Parathyroid adenoma (tissue), 2 donors: ENCODE data around the gene NBPF9.
"Not testable (repeated sequence)": the region's sequence is repeated elsewhere in the genome, so short reads cannot be mapped to it uniquely, and the experiment has no call there.

Experiments
- H2AFZ ChIP-seq: fragments of 300-600 bp; sonication (generic); one replicate; pipeline ENCODE4 v1.7.0; 2017; ENCODE audit warnings: antibody characterized with exemption, mild to moderate bottlenecking
- H3K27ac ChIP-seq: fragments of 300-600 bp; sonication (generic); one replicate; pipeline ENCODE4 v1.7.0; 2017
- H3K27me3 ChIP-seq: fragments of 300-600 bp; sonication (generic); one replicate; pipeline ENCODE4 v1.7.0; 2017; ENCODE audit warnings: low read length; ENCODE audit not compliant: control insufficient read depth, insufficient read depth
- H3K36me3 ChIP-seq: fragments of 300-600 bp; sonication (generic); one replicate; pipeline ENCODE4 v1.7.0; 2017; ENCODE audit warnings: low read length; ENCODE audit not compliant: control insufficient read depth, insufficient read depth
- H3K4me1 ChIP-seq: fragments of 300-600 bp; sonication (generic); one replicate; pipeline ENCODE4 v1.7.0; 2017; ENCODE audit warnings: control low read depth
- H3K4me2 ChIP-seq: fragments of 300-600 bp; sonication (generic); one replicate; pipeline ENCODE4 v1.7.0; 2017; ENCODE audit warnings: low read length
- H3K4me3 ChIP-seq: fragments of 300-600 bp; sonication (generic); one replicate; pipeline ENCODE4 v1.7.0; 2017; ENCODE audit warnings: low read depth, low read length
- H3K79me2 ChIP-seq: fragments of 300-600 bp; sonication (generic); one replicate; pipeline ENCODE4 v1.7.0; 2017; ENCODE audit warnings: control low read depth
- H3K9ac ChIP-seq: fragments of 300-600 bp; sonication (generic); one replicate; pipeline ENCODE4 v1.7.0; 2017; ENCODE audit warnings: mild to moderate bottlenecking
- H3K9me3 ChIP-seq: fragments of 300-600 bp; sonication (generic); one replicate; pipeline ENCODE4 v1.7.0; 2017; ENCODE audit warnings: low read length; ENCODE audit not compliant: control insufficient read depth
- donor health status: primary hyperparathyroidism.

Gene NBPF9

DNA sequence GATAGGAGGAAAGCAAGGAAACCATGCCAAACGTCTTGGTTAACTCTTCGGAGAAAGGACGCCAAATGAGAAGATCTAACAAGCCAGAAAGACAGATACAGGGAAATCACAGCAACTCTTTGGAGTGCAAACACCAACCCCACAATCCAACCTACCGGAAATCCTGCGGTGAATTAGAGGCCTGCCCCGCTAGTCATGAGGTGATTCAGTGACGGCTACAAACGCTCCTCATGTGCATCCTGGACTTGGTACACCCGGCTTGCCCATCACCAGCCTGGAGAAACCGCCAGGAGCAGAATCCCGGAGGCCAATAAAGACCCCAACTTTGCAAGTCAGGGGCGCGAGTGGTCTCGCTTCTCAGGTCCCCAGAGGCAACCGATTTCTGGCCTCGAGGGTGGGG, 777 bp downstream of the NBPF9 start:
- not testable (repeated sequence) for H3K9ac ChIP-seq, H3K4me2 ChIP-seq, H3K27me3 ChIP-seq, H2AFZ ChIP-seq, H3K36me3 ChIP-seq, H3K27ac ChIP-seq, H3K9me3 ChIP-seq, H3K79me2 ChIP-seq, H3K4me3 ChIP-seq, H3K4me1 ChIP-seq

DNA sequence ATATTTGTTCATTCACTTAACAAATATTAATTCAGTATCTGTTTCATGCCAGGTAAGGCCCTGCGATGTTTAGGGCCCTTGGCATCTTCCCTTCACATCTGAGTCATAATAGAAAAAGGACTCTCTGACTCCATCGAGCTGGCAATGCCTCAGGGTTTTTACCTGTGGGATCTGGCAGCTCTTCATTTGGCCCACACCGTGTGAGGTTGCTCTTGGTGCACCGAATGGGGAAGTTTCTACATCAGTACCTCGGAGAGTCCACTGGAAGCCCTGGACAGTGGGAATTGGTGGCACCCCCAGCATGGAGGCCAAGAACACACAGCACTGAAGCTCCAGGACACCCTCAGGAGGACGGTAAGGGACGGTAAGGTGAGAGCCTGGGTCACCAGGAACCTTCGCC, 5.1 kb downstream of the NBPF9 start:
- H3K9ac ChIP-seq, H3K27me3 ChIP-seq, H3K4me3 ChIP-seq, H2AFZ ChIP-seq, H3K4me2 ChIP-seq, H3K4me1 ChIP-seq, H3K9me3 ChIP-seq, H3K79me2 ChIP-seq, H3K36me3 ChIP-seq, H3K27ac ChIP-seq: not testable (repeated sequence)

DNA sequence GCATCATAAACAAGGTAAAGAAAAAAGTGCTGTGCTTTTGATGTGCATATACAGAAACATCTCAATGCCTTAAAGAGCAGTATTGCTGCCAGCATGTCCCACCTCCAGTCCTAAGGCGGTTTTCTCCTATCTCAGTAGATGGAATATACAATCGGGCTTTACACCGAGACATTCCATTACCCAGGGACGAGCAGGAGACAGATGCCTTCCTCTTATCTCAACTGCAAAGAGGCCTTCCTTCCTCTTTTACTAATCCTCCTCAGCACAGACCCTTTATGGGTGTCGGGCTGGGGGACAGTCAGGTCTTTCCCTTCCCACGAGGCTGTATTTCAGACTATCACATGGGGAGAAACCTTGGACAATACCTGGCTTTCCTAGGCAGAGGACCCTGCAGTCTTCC, 10.2 kb downstream of the NBPF9 start:
- H3K36me3 ChIP-seq, H3K4me1 ChIP-seq, H3K9me3 ChIP-seq, H3K27ac ChIP-seq, H3K4me2 ChIP-seq, H2AFZ ChIP-seq, H3K79me2 ChIP-seq, H3K9ac ChIP-seq, H3K27me3 ChIP-seq, H3K4me3 ChIP-seq: not testable (repeated sequence)

DNA sequence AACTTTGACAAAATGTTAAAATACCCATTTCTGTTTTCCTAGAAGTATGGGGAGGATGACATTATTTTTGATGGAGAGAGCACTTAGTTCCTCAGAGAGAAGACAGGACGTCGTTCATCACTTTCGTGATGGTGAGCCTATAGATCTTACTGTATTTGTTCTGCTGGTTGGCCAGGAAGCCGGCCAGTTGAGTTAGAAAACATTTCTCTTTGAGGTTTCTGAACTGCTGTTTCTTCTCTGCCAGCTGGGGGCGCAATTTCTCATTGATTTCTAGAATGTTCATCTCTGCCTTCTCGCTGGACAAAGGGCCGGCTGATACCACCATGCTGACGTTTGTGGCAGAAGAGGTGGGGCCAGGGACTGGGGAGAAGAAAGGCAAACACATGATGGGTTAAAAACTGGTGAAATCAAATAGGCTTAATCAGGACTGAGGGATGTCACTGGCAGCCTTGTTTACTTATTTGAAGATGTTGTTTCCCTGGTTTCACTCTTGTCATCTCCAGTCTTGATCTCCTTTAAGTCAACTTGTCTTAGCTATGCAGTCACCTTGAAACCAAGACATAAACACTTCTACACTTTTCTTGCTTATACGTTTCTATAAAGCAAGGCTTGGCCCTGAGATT, 27.7 kb downstream of the NBPF9 start:
- H3K4me2 ChIP-seq, H3K27me3 ChIP-seq, H3K4me1 ChIP-seq, H3K27ac ChIP-seq, H3K79me2 ChIP-seq, H2AFZ ChIP-seq, H3K9me3 ChIP-seq, H3K4me3 ChIP-seq, H3K36me3 ChIP-seq, H3K9ac ChIP-seq: not testable (repeated sequence)

DNA sequence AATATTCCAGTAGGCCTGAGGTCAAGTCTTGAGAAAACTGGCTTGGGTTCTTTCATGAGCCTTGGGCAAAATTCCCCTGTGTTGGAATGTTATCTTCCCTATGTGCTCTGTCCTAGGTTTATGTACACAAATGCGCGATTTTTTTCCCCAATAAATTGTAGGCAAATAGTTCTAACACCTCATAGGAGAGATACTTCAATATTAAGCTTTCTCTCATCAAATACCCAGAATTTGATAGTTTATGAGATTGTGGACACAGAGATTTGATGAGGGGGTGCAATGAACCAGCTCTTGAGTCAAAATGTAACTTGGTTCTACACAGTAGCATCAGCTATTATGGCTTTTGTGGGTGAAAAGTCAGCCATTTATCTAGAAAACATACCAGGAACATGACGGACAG, 38.7 kb downstream of the NBPF9 start:
- H2AFZ ChIP-seq, H3K4me1 ChIP-seq, H3K27me3 ChIP-seq, H3K79me2 ChIP-seq, H3K4me2 ChIP-seq, H3K4me3 ChIP-seq, H3K36me3 ChIP-seq, H3K9ac ChIP-seq, H3K27ac ChIP-seq, H3K9me3 ChIP-seq: not testable (repeated sequence)

DNA sequence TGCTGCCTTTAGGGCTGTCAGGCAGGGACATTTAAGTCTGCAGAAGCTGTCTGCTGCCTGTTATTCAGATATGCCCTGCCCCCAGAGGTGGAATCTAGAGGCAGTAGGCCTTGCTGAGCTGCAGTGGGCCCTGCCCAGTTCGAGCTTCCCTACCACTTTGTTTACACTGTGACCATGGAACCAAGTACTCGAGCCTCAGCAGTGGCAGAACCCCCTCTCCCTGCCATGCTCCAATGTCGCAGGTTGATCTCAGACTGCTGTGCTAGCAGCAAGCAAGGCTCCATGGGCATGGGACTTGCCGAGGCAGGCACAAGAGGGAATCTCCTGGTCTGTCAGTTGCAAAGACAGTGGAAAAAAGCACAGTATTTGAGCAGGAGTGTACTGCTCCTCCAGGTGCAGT, 60.3 kb downstream of the NBPF9 start:
- H3K4me3 ChIP-seq, H3K27ac ChIP-seq, H3K4me2 ChIP-seq, H2AFZ ChIP-seq, H3K36me3 ChIP-seq, H3K9ac ChIP-seq, H3K9me3 ChIP-seq, H3K79me2 ChIP-seq, H3K4me1 ChIP-seq, H3K27me3 ChIP-seq: not testable (repeated sequence)

DNA sequence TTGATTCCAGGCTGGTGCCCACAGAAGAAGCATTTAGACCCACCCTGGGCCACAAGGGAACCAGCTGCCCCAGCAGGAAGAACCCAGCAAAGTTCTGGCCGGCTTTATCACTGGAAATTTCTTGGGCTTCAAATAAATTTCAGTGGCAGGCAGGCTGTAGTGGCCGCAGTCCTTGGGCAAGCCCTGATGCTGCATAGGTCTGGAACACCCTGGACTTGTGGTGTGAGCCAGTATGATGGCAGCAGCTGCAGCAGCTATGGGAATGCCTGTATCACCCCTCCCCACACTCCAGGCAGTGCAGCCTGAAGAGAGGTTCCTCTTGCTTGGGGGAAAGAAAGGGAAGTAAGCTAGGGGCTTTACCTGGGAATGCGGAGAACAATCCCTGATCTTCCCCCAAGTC, 69.4 kb downstream of the NBPF9 start:
- not testable (repeated sequence) for H3K79me2 ChIP-seq, H3K4me2 ChIP-seq, H3K9me3 ChIP-seq, H3K4me3 ChIP-seq, H3K4me1 ChIP-seq, H3K27ac ChIP-seq, H3K36me3 ChIP-seq, H3K9ac ChIP-seq, H2AFZ ChIP-seq, H3K27me3 ChIP-seq

DNA sequence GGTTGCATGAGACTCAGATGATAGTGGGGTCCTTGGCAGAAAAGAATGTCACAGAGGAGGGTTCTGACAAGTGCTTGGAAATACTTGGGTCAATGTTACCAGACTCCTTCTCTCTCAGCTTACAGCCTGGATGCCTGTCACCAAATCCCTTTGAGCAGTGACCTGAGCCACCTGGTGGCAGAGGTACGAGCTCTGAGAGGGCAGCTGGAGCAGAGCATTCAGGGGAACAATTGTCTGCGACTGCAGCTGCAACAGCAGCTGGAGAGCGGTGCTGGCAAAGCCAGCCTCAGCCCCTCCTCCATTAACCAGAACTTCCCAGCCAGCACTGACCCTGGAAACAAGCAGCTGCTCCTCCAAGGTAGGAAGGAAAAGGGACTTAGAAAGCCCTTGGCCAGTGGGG, 79.0 kb downstream of the NBPF9 start:
- not testable (repeated sequence) for H3K4me1 ChIP-seq, H3K4me3 ChIP-seq, H3K27me3 ChIP-seq, H3K79me2 ChIP-seq, H3K4me2 ChIP-seq, H3K27ac ChIP-seq, H3K36me3 ChIP-seq, H3K9me3 ChIP-seq, H3K9ac ChIP-seq, H2AFZ ChIP-seq

DNA sequence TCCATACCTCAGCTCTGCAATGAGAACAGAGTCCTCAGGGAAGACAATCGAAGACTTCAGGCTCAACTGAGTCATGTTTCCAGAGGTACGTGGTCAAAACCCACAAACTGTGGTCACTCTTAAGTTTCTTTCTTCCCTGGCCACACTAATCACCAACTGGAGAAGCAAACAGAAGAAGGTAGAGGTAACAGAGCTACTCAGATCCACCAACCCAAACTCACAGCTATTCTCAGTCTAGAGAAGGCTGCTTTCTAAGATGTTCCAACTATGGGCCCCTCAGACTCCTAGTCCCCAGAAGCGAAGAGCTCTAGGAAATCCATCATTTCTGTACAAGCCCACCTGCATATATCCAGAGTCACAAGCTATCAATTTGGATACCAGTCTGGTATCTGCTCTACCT, 84.8 kb downstream of the NBPF9 start:
- not testable (repeated sequence) for H3K9ac ChIP-seq, H3K9me3 ChIP-seq, H3K79me2 ChIP-seq, H3K4me3 ChIP-seq, H3K4me2 ChIP-seq, H3K27me3 ChIP-seq, H2AFZ ChIP-seq, H3K27ac ChIP-seq, H3K4me1 ChIP-seq, H3K36me3 ChIP-seq

DNA sequence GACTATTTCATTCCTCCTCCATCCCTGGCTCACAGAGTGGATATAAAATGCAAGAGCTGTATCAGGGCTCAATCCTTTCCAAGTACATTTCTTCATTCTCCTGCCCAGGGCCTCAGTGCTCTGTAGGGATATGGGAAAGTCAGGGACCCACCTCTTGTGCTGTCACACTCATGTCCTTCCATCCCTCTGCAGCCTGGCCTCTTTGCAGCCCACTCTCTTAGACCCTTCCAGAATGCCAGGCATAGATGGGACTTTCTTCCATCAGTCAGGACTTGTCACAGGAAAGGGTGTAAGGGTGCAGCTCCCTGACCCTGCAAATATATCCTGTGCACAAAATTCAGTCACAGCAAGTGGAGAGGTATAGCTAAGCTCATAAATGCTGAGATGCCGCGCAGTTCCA, 86.7 kb downstream of the NBPF9 start:
- not testable (repeated sequence) for H3K36me3 ChIP-seq, H3K4me2 ChIP-seq, H3K9me3 ChIP-seq, H3K27ac ChIP-seq, H3K4me3 ChIP-seq, H3K27me3 ChIP-seq, H3K9ac ChIP-seq, H2AFZ ChIP-seq, H3K4me1 ChIP-seq, H3K79me2 ChIP-seq

DNA sequence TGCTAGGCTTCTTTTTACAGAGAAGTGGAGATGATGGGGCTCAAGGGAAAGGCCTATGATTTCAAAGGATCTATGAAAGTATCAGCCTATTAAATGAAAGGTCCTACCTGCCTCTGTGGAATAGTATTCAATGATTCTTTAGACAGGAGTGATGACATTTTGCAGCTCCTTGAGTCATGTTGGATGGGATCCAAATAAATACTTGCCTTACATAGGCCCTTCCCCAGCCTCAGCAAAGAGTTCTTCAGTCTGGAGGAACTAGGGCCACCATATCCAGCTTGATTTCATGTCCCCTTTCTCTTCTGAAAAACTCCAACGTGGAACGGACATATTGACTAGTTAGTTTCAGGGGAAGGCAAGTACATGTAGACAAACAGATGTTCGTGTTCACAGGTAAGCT, 87.8 kb downstream of the NBPF9 start:
- H3K4me2 ChIP-seq, H3K4me1 ChIP-seq, H3K27ac ChIP-seq, H3K79me2 ChIP-seq, H3K27me3 ChIP-seq, H2AFZ ChIP-seq, H3K9ac ChIP-seq, H3K4me3 ChIP-seq, H3K36me3 ChIP-seq, H3K9me3 ChIP-seq: not testable (repeated sequence)

DNA sequence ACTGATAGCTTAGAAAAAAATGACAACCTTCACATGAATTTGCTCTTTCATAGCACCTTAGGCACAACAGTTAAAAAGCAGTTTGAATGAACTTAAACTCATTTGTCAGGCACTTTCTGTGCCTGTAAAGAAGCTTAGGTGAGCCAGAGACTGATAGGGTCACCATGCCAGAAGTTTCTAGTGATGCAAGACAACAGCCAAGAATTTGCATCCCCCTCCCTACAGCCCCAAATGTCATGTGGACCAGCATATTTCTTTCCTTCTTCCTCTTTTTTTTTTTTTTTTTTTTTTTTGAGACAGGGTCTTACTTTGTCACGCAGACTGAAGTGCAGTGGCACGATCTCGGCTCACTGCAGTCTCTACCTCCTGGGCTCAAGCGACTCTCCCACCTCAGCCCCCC, 89.8 kb downstream of the NBPF9 start:
- not testable (repeated sequence) for H3K27ac ChIP-seq, H3K36me3 ChIP-seq, H3K9ac ChIP-seq, H3K27me3 ChIP-seq, H2AFZ ChIP-seq, H3K4me3 ChIP-seq, H3K4me2 ChIP-seq, H3K4me1 ChIP-seq, H3K9me3 ChIP-seq, H3K79me2 ChIP-seq
